RWPE1 (cell line): ENCODE data around the gene KIAA0040.

Source experiments
- CTCF ChIA-PET: fragments of 350-600 bp; sonication (Branson Sonifier 250); formaldehyde crosslinking; extraction: SDS; loops from one replicate; lab custom pipeline; 2021; lab: Yijun Ruan, JAX
- POLR2A ChIA-PET: fragments of 400-600 bp; formaldehyde crosslinking; extraction: SDS; loops from one replicate; lab custom pipeline; 2020; ENCODE audit warnings: antibody characterized with exemption; ENCODE audit not compliant: low non-redundant PET; lab: Yijun Ruan, JAX
- DNase-seq: peaks from one replicate; pipeline ENCODE4 v3.0.0; 2012; ENCODE audit warnings: low spot score
- H3K27ac ChIP-seq: fragments of 450-650 bp; 2 replicates; pipeline ENCODE4 v1.5.1; 2017
- TF ChIP-seq, protein P1 (sequence below): fragments of 450-650 bp; conservative IDR thresholded peaks from 2 replicates; pipeline ENCODE4 v1.5.1; 2017; ENCODE audit warnings: low read depth, mild to moderate bottlenecking

KIAA0040 gene

DNA sequence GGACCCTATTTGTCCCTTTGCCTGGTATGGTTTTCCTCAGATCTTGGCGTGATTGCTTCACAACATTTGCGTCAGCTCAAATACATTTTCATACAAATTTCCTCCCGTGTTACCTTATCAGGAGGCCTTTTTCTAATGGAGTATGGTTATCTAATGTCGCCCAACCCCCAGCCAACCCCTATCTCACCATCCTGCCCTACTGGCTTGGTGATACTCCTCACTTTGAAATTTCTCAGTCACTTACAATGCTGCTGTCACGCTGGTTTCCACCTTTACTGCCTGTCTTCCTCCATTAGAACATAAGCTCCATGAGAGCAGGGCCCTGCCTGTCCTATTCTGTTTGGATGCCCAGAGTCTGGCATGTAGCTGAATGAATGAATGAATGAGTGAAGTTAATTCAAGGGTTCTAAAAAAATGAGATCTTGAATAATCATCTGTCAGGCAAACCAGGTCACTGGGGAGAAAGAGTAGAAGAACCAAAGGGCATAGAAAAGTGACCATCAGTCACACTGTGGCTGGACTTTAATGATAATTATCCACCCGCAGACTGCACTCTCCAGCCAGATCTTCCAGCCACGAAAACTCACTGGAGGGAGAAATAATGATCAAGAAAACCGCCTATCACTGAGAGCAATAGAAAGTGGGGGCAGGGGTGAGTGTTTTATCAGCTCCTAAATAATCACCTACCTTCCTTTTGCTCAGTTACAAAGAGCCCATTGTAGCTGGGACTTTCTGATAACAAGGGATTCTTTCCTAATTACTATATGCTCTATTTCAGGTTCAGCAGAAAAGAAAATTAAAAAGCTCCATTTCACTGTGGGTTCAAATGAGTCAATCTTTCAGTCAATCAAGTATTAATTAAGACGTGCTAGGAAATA, 21.3 kb downstream of the KIAA0040 start:
- TF ChIP-seq, protein P1, sequence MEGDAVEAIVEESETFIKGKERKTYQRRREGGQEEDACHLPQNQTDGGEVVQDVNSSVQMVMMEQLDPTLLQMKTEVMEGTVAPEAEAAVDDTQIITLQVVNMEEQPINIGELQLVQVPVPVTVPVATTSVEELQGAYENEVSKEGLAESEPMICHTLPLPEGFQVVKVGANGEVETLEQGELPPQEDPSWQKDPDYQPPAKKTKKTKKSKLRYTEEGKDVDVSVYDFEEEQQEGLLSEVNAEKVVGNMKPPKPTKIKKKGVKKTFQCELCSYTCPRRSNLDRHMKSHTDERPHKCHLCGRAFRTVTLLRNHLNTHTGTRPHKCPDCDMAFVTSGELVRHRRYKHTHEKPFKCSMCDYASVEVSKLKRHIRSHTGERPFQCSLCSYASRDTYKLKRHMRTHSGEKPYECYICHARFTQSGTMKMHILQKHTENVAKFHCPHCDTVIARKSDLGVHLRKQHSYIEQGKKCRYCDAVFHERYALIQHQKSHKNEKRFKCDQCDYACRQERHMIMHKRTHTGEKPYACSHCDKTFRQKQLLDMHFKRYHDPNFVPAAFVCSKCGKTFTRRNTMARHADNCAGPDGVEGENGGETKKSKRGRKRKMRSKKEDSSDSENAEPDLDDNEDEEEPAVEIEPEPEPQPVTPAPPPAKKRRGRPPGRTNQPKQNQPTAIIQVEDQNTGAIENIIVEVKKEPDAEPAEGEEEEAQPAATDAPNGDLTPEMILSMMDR, result no peak
- POLR2A ChIA-PET, result no interaction called here
- H3K27ac ChIP-seq, result peak overlapping the region; percentile 67; the same call in 1 of the 2 replicates
- CTCF ChIA-PET, result interaction anchor here (0.7 kb wide), 1 partner anchor 16 kb away, joined by 3 read pairs; no protein-coding TSS in a partner anchor
- no peak for DNase-seq

DNA sequence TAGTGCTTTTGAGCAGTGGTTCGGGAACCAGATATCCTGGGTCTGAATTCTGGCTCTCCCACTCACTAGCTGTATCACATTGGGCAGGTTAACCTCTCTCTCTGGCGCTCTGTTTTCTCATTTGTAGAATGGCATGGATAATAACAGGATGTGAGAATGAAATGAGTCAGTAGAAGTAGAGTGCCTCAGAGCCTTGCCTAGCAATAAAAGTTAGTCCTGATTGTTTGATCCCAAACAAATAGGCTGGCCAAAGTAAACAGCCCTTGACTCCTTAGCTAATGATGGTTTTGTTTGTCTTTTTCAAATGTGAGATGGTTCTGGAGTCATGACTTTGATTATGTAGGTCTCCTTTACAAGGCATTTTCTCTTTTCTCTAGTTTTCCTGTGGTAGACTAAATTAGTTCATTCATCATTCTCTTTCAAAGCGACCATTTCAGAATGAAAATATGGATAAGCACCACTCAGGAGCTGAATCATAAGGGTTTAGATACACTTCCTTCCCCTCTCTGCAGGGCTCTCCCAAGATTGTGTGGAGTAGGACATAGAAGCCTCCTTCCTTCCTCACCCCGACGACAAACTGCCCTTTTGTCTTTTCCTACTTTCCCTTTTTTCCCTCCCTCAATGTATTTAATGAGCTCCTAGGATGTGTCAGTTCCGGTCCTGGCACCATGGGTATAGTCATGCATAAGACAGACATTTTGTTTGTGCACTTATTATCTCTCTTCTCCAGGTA, 23.1 kb downstream of the KIAA0040 start:
- CTCF ChIA-PET, result no interaction called here
- TF ChIP-seq, protein P1, result no peak
- peak; percentile 77 for DNase-seq
- POLR2A ChIA-PET, result interaction anchor here (0.8 kb wide), 1 partner anchor 15 kb away, joined by 3 read pairs; no protein-coding TSS in a partner anchor
- H3K27ac ChIP-seq, result peak overlapping the region; percentile 67

DNA sequence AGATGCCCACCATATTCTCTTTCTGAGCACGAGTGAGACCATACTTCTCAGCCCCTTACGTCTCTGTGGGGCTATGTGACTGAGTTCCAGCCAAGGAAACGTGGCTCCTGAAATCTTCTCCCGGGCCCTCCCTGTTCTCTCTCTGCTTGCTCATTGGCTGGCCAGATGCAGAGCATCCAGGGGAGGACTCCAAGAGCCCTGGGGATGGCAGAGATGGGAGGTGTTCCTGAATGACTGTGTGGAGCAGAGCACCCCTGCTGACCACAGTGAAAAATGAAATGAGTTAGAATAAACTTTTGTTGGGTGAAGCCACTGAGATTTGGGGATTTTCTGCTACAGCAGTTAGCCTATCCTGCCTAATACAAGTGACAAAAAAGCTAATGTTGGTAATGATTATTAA, 23.8 kb downstream of the KIAA0040 start:
- ChIA-PET POLR2A (interaction anchor here (0.8 kb wide), 1 partner anchor 14 kb away, joined by 3 read pairs; no protein-coding TSS in a partner anchor), CTCF (no interaction called here)
- H3K27ac ChIP-seq, result no peak overlapping the region
- TF ChIP-seq, protein P1, result no peak
- no peak for DNase-seq

DNA sequence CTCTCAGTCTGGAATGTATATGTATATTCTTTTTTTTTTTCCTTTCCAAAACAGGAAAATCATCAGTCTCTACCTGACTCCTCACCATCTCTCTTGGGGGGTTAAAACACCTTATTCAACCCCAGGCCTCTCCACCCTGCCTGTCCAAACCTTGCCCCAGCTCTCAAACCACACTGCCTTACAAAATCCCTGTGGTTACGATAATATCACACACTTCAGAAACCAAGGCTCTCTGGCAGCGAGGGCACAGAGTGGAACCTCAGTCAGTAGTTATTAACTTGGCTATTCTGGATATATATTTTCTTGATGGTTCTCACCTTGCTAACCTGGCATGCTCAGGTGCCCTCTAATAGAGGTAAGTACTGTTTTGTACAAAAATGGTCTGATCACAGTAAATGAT, 24.7 kb downstream of the KIAA0040 start:
- TF ChIP-seq, protein P1, result no peak
- ChIA-PET CTCF (no interaction called here), POLR2A (no interaction called here)
- H3K27ac ChIP-seq, result no peak overlapping the region
- DNase-seq, result no peak

DNA sequence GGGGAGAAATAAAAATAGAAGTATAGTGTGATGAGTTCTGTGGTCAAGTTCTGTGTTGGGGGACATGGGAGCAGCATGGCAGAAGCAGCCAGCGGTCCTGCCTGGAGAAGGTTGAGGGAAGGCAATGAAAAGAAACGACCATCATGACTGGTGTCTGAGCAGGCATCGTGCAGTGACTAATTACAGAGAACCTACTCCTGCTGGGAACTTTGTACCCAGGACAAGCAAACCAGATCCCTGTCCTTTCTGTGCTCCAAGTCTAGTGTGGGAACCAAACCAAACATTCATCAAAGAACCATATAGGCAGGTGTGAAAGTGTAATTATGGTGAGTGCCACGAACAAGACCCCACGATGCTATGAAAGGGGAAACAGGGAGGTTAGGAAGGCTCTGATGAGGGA, 25.8 kb downstream of the KIAA0040 start:
- DNase-seq, result no peak
- TF ChIP-seq, protein P1, result no peak
- H3K27ac ChIP-seq, result no peak overlapping the region
- ChIA-PET CTCF (no interaction called here), POLR2A (no interaction called here)

DNA sequence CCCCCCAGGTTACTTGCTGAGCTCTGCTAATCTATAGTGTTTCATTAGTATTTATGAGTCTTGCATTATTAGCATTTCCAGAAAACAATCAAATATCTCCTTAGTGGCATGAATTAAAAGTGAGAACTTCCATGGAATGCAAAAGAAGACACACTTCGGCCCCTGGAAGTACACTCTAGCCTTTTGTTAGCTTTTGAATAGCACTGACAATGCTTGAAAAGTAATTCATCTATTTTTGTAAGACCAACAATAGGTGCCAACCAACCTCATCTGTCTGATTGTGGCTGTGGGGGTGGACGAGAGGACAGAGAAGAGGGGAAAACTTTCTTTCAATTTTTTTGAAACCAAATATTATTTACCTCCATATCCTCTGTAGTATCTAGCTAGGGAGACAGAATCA, 27.8 kb downstream of the KIAA0040 start:
- no peak overlapping the region for H3K27ac ChIP-seq
- no peak for DNase-seq
- ChIA-PET CTCF (no interaction called here), POLR2A (no interaction called here)
- TF ChIP-seq, protein P1, result no peak
